Hematopoietic multipotent progenitor cell treated with erythropoietin and hydrocortisone succinate and interleukin-3 and kit ligand, for 15 days (in vitro differentiated cells): ENCODE data around the gene EIF2B1.
"Not testable (repeated sequence)": the region's sequence is repeated elsewhere in the genome, so short reads cannot be mapped to it uniquely, and the experiment has no call there.

Experiments
- DNase-seq: peaks from one replicate; pipeline ENCODE4 v3.0.0-alpha.2; 2015; ENCODE audit warnings: low spot score

The EIF2B1 gene

DNA sequence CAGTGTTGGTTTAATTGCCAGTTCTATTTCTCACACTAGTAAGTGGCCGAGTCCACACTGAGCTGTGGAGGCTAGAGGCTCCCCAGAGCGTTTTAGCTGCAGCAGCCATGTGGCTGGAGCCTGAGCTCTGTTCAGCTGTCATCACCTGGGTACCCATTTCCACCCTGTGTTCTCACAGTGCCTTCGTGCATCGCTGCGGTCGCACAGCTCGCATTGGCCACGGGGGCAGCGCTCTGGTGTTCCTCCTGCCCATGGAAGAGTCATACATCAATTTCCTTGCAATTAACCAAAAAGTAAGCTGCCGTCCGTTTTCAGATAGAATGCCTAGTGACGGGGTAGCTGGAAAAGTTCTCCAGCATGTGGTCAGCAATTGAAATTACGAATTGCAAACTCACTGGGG, 15.9 kb downstream of the EIF2B1 start:
- no peak for DNase-seq

- DNase-seq = no peak
Observed at GRCh38 chr12:123617144-123617543, 16.3 kb downstream of the EIF2B1 start.

- no peak for DNase-seq
Observed at GRCh38 chr12:123614531-123614930, 19.0 kb downstream of the EIF2B1 start.

DNA sequence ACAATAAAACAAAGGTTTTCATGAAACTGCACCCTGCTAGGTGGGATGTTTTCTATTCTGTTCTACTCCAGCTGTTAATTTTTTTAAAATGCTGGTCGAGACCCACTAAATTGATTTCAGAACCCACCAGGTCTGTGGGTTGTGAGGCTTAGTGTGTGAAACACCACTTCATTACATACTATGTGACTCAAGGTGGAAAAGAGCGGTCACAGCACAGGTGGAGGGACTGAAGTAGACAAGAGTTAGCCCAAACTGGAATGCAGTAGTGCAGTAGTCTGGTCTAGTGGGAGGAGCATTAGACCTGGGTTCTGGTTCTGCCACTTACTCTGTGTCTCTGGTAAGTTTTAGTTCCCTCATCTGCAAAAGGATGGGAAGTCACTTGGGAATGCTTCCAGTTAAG, 19.4 kb downstream of the EIF2B1 start:
- DNase-seq = no peak

DNA sequence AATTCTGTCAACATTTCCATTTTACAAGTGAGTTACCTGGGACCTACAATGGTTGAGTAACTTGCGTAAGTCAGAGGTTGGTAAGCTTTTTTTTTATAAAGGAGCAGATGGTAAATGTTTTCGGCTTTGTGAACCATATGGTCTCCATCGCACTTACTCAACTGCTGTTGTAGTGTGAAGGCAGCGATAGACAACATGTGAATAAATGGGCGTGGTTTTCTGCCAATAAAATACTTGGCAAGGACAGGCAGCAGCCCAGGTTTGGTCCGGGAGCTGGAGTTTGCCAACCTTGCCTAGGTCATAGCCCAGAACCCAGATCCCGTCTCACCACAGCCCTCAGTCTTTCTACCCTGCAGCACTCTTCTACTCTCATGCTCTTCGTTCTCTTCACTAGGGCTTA, 25.3 kb downstream of the EIF2B1 start:
- no peak for DNase-seq

- no peak for DNase-seq
Observed at GRCh38 chr12:123607756-123608155, 25.7 kb downstream of the EIF2B1 start.

DNA sequence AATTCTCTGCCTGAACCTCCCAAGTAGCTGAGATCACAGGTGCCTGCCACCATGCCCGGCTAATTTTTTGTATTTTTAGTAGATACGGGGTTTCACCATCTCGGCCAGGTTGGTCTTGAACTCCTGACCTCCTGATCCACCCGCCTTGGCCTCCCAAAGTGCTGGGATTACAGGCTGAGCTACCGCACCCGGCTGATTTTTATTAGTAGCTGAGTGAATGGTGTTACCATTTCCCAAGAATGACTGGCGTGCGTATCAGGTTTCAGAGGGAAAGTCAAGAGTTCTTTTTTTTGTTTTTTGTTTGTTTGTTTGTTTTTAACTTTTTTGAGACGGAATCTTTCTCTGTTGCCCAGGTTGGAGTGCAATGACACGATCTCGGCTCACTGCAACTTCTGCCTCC, 30.0 kb downstream of the EIF2B1 start:
- DNase-seq = not testable (repeated sequence)

GRCh38 chr12:123602651-123603195, 30.8 kb downstream of the EIF2B1 start:
- DNase-seq = peak; percentile 18

DNA sequence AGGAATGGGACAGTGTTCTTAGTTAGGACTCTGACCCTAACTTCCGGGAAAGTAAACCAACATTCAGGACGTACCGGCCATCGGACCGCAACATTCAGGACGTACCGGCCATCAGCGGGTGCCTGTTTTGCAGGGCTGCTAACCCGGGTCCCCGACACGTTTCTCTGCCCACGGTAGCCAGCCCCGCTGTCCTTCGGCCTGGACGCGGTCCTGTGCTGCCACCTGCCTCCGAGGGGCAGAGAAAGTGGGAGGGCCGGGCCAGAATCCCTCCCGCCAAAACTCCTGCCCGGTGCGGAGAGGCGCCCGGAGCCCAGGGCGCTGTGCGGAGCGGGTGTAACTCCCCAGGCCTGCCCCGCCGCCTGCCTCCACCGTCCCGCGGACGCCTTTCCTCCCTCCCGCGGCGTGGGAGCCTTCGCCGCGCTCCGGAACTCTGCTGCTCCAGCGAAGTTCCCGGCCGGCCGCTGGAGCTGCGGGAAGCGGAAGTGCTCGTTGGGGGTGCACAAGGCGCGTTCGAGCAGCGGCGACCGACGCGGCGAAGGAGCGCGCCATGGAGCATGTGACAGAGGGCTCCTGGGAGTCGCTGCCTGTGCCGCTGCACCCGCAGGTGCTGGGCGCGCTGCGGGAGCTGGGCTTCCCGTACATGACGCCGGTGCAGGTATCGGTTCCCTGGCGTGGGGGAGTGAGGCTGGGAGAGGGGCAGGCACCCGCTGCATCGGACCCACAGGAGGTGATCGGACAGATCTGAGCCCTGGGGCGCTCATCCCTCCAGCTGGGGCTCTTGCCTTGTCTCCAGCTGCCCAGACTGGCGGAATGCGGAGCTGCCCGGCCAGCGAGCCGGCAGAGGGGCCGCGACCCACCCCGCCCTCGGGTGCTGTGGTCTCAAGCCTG, 31.6 kb downstream of the EIF2B1 start, which contains the start of gene DDX55:
Gene DDX55 (plus strand): TSS at position 498 of the 888 bp plus-strand sequence. CDS start 50 bp downstream, at position 548.
- peak; percentile 84 for DNase-seq

DNA sequence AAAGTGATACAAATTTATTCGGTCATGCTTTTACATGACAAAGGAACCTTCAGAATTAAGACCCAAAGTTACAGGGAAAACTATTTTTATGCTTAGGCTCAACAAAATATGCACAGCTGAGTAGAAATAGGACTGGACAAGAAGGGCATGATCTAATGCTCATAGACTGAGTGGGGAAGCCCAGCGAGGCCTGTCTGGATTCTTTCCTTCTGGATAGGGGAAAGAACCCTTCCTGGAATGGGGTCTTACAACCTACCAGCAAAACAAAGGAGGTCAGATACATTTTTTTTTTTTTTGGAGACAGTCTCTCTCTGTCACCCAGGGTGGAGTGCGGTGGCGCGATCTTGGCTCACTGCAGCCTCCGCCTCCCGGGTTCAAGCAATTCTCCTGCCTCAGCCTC, 33.8 kb downstream of the EIF2B1 start:
- DNase-seq = no peak

DNA sequence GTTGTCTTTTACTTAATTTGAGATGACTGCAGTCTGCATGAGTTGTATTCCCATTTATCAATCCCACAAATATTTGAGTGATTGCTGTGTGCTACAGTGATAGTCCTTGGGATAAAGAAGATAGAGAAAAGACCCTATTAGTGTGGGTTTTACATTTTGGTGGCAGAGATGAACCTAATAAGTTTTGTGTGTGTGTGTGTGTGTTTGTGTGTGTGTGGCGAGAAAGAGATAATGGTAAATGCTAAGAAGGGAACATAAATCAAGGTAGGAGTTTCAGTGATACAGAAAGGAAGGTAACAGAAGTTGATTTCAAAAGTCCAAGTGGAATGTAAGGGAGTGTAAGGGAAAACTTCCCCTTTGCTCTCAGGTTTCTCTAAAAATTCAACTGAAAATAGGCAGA, 34.2 kb downstream of the EIF2B1 start:
- DNase-seq = no peak

DNA sequence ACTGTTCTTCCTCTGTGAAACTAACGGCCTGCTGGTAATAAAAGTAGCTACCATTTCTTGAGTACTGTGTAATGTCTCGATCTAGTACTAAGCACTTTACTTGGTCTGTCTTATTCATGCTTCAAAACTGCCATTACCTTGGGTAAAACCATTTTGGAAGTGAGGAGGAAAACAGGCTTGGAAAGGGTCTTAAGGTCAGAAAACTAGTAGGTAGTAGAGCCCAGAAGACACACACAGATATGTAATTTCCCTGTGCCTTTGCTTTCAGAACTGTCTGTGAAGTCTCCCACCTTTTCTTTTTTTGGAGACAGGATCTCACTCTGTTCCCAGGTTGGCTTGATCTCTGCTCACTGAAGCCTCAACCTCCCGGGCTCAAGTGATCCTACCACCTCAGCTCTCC, 35.0 kb downstream of the EIF2B1 start:
- no peak for DNase-seq

GRCh38 chr12:123597100-123597499, 36.4 kb downstream of the EIF2B1 start:
- DNase-seq = no peak

GRCh38 chr12:123595729-123596128, 37.8 kb downstream of the EIF2B1 start:
- no peak for DNase-seq

- DNase-seq = no peak
Observed at GRCh38 chr12:123591702-123592481, 41.6 kb downstream of the EIF2B1 start.

GRCh38 chr12:123580772-123581171, 52.7 kb downstream of the EIF2B1 start:
- no peak for DNase-seq

DNA sequence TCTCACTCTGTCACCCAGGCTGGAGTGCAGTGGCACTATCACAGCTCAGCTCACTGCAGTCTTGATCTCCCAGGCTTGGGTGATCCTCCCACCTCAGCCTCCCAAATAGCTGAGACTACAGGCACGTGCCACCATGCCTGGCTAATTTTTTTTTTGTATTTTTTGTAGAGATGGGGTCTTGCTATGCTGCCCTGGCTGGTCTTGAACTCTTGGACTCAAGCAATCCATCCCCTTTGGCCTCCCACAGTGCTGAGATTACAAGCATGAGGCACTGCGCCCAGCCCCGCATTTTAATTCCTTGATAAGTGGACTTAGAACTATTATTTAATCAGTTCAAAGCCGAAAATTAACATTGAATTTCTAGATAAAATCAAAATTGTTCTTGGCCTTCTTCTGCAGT, 54.7 kb downstream of the EIF2B1 start:
- not testable (repeated sequence) for DNase-seq

GRCh38 chr12:123578243-123578642, 55.2 kb downstream of the EIF2B1 start:
- no peak for DNase-seq

DNA sequence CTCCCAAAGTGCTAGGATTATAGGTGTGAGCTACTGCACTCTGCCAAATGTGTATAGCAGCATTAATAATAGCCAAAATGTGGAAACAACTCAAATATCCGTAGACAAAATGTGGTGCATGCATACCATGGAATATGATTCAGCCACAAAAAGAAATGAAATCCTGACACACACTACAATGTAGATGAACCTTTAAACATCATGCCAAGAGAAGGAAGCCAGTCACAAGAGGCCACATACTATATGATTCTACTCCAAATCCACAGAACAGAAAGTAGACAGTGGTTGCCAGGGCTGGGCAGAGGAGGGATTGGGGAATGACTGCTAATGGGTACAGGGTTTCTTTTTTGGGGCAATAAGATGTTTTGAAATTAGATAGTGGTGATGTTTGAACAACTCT, 56.9 kb downstream of the EIF2B1 start:
- DNase-seq = no peak

GRCh38 chr12:123573870-123574269, 59.6 kb downstream of the EIF2B1 start:
- DNase-seq = no peak

DNA sequence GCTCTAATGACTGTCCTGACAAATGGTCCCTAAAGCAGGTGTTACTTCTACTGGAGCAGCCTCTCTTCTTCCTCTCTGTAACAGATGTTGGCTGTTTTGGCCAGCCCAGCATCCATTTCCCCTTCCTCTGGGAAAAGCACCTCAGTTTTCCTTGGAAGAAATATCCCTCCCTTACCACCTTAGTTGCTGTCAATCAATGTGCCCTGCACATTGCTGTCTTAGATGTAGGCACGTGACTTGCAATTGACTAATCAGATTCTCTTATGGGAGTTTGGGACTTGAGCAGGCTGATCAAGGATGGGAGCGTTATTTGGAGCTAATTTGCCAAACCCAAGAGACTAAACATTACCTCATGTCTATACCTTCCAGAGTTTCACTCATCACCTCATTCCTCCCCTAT, 61.1 kb downstream of the EIF2B1 start:
- DNase-seq = no peak

GRCh38 chr12:123571343-123571813, 62.1 kb downstream of the EIF2B1 start:
- DNase-seq = no peak
